Daoy (cell line): ENCODE measurements around the gene IZUMO4. TPM values are rescaled to one million over a fixed set of nuclear protein-coding genes. Genes with fewer than 3 reads are reported as not detected.

Experiments
- DNase-seq: peaks from one replicate; pipeline ENCODE4 v3.0.0-alpha.2; 2015; ENCODE audit warnings: low read depth
- total RNA-seq: library from RNA; depleted of rRNA; stranded (reverse); fragments of >200 nt; shearing (Covaris generic); gene quantifications from 2 replicates; pipeline ENCODE4 v1.2.3, GENCODE V29; 2014

The IZUMO4 gene
- total RNA-seq, 1 experiment from 2014 or later = not detected

DNA sequence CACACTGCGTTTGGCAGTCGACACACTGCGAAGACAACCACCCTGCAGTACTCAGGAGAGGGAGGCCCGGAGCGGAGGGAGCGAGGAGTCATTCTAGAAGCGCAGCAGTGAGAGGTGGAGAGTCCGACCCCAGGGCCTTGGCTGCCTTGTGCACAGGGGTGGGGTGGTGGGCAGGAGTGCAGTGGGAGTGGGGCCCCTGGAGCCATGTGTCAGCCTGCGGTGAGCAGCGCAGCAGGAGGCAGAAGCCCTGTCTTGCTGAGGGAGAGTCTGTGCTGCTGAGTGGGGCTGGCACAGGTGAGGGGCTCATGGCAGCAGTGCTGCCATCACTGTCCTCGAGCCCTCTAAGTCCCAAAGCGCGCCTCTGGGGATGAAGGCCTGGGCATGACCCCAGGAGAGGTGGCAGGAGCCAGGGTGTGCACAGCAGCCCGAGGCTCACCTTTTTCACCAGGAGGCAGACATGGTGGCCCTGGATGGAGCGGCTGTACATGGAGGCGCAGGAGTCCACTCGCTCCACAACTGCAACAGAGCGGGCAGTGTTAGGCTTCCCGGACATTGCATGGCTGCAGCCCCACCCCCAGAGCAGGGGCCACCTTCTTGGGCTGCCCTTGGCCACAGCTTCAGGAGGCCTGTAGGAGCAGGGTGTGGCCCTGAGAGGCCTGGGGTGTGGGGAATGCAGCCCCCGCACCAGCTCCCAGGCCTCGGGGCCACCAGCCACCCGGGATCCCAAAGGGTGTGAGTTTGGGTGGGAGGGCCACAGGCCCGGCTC is 11.7 kb downstream of the IZUMO4 start:
- DNase-seq = no peak

DNA sequence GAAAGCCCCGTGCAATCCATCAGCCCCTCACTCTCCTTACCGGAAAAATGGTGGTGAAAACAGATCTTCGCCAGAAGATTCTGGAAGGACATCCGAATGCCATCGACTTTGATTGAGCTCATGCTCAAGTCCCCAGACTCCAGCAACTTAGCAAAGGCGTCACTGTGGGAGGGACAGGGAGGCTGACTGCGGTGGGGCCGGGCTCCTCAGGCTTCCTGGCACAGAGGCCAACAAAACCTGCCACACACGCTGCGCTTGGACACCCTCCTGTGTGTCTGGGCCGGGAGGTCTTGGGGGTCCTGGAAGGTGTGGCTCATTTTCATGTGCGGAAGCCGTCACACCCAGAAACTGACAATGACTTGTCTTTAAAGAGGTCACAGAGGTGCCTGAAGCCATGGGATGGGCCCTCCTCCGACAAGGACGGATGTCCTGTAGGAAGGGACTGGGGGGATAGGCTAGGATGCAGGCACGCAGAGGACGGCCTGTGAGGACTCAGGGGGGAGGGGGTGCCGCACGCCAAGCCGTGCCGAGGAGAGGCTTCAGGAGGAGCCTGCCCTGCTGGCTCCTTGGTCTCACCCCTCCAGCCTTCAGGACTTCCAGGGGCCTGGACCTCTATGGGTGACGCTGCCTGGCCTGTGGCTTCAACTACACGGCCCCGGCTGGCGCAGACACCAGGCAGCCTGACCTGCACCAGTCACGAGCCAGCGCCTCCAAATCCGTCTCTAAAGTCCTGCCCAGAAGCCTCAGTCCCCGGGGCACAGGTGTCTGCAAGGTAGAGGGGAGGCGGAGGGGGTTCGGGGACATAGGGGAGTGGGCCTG is 12.5 kb downstream of the IZUMO4 start:
- no peak for DNase-seq

DNA sequence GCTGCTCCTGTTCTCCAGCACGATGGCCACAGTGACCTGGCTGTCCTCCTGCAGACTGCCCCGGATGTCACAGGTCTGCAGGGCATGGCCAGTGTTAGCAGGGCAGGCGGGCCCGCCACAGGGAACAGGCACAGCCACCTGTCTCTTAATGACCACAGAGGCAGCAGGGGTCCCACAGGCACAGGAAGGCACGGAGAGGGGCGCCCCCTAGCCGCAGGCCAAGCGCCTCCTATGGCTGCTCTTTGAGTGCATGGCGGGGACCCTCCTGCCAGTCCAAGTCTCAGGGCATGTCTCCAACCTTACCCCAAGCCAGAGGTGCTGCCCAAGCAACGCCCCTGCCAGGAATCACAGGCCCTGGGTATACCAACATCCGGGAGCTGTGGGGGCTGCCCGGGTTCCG is 14.1 kb downstream of the IZUMO4 start:
- DNase-seq = no peak

DNA sequence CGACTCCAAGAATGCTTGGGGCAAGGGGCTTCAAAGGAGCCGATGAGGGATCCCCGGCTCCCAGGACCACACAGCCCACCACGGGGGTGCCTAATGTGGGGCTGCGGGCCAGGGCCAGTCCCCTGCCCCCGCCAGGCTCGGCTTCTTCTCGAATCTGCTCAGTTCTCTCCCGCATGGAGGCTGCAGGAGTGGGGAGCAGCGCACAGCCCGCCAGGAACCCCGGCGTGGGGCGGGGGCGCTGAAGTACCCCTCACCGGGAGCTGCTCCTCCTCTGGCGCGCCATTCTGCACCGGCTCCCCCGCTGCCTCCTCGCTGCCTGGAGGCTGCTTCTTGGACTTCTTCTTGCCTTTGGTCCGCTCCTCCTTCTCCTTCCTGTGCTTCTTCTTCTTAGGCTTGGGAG is 14.7 kb downstream of the IZUMO4 start:
- no peak for DNase-seq

DNA sequence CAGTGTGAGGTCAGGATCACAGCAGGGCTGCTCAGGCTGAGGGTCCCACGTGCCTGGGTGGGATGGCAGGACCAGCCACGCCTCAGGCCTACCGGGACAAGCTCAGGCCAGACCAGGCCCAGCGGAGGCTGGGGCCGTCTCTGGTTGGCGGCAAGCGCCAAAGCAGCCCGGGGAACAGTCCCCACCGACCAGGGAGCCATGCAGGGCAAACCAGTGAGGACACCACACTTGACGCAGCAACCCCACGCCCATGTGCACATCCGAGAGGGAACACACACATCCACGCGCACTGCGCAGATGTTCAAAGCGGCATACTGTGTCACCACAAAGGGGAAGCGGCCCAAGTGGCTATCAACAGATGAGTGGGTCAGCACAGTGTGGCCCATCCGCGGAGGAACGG is 15.2 kb downstream of the IZUMO4 start:
- DNase-seq = no peak

DNA sequence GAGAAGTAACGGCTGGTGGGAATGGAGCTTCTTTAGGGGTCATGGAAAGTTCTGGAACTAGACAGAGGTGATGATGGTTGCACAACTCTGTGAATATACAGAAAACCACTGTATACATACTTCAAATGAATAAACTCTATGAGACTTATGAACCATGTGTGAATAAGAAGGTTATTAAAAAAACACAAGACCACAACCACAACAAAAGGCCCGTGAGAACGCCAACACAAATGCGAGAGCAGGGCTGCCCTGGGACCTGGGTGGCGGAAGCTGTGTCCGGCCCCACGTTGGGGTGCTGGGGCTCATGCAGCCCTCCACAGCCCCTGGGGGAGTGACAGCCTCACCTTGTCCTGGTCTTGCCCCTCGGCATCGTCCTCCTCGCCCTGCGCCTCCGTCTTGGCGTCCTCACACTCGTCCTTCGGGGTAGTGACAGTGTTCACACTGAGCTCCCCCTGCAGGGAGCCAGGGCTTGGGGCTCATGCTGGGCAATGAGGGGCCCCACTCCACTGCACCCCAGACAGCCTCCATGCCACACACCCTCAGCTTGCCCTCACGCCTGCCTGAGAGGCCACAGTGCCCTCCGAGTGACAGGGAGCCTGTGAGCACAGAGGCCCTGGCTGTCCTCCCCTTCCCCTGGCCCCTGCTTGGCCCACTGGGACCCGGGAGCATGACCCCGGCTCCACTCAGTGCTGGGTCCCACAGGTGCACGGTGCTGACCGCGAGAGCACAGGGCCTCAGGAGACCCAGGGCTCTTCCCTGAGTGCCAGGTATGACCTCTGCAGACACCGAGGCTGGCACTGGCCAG is 16.0 kb downstream of the IZUMO4 start:
- no peak for DNase-seq

DNA sequence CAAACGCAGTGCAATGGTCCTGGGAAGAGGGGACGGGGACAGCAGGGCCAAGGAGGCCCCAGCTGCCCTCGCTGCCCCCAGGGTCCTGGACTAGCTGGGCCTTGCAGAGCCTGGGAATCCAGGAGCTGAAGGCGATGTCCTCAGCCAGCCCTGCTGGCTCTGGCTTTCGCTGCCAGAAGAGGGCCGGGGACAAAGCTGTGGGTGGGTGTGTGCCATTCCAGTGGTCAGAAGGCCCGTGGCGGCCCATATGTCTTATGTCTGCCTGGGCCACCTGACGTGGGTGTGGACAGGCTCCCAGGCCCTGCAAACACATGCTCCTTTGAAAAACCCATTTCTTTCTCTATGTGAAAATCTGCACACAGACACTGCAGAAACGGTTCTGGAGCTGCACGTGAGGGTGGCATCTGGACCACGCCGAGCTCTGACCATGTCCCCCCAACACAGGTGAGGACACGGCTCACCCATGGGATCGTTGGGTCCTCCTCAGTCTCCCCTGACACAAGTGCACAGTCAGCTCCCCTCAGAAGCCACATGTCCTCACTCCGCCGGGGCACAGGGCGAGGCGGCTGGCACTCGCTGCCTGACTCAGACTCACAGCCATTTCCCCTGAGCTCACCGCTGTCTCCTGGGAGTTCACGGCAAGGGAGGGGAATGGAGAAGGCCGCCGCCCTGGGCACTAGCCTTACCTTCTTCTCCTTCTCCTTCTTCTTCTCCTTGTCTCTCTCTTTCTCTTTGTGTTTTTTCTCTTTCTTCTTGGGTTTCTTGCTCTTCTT is 16.9 kb downstream of the IZUMO4 start:
- peak; percentile 82 for DNase-seq

DNA sequence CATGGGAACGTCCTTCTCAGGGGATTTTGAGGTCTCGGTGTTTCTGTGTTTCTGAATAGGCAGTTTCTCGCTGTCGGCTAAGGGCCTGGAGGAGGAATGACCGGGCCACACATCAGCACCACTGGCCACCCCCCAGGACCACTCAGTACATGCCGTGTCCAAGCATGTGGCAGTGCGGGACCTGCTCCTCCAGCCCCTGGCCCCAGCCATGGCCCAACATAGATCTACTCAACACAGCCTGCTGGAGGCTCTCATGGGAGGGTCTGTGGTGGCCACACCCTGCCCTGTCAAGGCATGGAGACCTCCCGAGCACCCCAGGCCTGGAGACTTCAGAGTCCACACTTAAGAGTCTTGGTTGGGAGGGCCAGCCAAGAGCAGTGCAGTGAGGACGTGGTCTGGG is 17.5 kb downstream of the IZUMO4 start:
- no peak for DNase-seq

DNA sequence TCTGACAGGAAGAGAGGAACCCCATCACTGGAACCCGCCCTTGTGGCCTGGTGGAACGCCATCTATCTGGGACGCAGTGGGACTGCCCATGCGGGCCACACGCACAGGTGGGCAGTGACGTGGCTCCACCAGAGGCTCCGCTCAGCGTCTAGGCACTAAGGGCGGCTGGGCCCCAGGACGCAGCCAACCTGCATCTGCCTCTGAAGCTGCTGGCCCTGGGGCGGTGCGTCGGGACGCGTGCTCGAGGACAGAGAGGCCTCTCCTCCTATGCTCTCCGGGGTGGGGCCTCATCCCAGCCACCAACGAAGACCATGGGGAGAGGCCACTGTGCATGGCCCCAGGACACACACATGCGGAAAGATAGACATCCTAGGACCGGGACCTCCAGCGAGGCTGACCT is 18.1 kb downstream of the IZUMO4 start:
- DNase-seq = no peak

DNA sequence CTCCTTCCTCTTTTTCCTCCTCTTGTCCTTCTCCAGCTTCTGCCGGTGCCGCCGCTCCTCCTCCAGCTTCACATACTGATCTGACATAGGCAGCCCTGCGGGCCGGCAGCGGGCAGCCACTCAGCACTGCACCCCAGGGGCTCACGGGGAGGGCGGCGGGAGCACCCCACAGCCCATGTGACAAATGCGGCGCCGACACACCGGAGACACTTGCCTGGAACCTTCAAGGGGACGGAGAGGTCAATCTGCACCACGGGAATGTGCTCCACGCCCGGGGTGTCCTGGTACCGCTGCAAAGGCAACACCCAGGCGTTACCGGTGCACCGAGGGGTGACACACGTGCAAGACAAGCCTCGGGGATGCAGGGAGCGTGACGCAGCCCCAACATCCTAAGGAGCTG is 18.6 kb downstream of the IZUMO4 start:
- no peak for DNase-seq

DNA sequence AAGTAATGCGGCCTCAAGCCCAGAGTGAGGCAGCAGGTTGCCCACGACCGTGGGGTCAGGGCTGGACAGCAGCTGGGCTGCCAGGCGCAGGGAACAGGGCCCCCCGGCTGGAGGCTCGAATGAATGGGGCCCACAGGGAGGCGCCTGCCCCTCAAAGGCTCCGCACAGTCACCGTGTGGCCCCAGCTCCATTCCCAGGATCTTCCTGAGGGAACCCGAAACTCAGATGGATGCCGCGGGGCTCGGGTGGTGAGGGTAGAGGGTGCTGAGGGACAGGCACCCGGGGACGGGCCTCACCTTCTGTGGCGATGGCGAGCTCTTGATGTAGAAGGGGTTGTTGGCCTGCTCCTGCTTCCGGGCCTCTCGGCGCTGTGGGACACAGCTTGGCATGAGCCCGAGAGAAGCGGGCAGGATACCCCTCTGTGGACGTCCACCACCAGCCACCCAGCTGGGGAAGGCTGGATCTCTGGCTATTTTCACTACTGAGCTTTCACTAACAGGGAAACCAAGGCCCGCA is 19.3 kb downstream of the IZUMO4 start:
- DNase-seq = no peak

DNA sequence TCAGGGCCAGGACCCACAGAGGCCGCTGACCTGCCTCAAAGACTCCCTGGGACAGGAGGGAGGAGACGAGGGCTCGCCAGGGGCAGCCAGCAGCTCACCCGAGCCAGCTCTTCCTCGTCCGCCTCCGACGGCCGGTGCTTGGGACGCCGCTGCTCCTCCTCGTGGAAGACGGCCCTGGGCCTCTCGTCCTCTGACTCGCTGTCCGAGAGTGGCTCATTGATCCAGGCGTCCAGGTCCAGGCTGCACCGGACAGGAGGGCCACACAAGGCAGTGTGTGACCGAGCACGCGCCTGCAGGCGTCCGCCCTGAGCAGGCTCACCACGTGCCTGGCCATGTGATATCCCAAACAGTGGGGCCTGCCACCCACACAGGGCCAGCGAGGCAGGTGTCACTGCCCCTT is 19.8 kb downstream of the IZUMO4 start:
- DNase-seq = no peak

DNA sequence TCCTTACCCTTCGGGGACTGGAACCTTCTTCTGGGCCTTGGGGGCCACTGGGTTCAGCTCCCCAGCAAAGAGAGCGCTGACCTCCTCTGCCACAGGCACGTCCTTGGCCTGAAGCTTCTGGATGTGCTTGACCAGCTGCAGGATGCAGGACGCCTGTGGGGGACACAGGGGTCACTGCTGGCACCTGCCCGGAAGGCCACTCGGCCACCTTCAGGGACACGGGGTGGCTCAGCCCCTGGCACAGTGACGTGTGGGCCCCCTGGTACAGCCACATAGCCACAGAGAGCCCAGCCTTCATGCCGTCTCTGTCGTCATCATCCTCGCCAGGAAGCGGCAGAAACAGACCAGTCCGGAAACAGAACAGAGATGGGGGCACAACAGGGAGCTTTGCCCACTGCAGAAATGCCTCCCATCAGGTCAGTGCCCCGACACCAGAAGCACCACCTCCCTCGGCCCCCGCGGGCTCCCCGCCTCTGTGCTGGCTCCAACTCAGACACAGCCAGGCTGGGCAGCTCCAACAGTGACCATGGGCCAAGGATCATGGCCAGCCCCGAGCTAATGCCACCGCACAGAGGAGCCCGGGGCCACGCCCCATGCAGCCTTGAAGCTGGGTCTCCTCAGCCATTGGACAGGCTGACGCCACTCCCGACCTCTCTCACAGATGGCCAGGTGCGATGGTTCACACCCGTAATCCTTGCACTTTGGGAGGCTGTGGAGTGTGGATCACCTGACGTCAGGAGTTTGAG is 20.7 kb downstream of the IZUMO4 start:
- no peak for DNase-seq

DNA sequence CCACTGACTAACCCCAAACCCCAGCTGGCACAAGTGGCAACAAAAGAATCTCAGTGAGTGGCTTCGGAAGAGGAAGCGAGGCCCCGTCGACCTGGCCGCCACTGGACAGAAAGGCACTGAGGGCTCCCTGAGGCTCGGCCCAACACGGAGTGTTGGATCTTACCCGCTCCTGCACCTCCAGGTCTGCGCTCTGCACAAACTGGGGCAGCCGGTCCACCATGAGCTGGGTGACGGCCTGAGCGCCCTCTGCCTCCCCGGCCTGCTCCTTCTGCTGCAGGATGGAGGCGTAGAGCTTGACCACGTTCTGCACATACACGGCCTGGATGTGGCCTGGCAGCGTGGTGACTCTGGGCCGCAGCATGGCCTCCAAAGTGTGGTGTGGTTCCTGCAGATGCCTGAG is 21.7 kb downstream of the IZUMO4 start:
- DNase-seq = no peak

DNA sequence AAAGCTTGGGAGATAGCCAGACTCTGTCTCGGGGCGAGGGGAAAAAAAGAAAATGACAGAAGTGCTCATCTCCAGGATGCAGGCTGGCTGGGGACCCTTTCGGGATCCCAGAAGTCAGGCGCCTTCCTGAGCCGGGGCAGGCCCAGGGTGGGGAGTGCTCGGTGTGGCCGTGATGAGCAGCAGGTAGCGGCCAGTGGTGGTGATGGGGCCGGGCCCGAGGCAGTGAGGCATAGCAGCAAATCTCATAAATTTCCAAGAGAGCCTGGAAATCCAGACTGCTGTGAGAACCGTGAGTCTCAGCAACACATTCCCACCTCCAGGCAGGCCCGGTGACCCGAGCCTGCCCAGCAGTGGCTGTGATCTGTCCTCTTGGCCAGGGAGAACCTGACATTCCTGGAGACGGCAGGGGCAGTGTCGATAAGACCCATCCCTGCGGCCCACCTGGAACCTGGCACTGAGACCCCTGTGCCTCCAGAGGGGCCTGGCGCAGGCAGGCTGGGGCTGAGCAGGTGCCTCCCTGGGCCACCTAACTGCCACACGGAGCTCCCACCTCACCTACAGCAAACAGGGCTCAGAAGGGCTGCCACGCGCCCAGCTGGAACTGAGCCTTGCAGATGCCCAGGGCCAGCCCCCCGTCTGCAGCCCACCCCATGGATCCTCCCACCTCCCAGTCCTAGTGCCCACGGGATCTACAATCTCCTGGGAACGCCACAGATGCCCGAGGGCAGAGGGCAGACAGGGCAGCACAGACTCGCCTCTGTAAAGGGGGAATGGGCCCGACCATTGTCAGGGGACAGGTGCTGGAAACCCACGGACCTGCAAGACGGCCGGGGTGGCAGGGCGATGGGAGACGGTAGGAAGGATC is 23.4 kb downstream of the IZUMO4 start:
- no peak for DNase-seq

DNA sequence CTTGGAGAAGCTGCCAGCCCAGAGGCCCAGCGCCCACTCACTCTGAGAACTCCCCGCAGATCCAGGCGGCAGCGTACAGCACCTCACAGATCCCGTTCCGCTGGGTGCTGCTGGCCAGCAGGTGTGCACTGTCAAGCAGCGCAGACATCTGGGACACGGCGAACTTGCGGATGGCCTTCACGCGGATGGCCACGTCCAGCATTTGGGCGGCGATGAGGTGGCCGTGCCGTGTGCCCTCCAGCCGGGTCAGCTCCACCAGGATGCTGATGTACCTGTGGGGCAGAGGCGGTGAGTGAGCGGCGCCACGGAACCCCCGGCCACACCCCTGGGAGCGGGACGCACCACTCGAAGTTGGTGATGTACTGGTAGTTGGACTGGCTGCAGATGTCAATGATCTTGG is 24.1 kb downstream of the IZUMO4 start:
- no peak for DNase-seq

DNA sequence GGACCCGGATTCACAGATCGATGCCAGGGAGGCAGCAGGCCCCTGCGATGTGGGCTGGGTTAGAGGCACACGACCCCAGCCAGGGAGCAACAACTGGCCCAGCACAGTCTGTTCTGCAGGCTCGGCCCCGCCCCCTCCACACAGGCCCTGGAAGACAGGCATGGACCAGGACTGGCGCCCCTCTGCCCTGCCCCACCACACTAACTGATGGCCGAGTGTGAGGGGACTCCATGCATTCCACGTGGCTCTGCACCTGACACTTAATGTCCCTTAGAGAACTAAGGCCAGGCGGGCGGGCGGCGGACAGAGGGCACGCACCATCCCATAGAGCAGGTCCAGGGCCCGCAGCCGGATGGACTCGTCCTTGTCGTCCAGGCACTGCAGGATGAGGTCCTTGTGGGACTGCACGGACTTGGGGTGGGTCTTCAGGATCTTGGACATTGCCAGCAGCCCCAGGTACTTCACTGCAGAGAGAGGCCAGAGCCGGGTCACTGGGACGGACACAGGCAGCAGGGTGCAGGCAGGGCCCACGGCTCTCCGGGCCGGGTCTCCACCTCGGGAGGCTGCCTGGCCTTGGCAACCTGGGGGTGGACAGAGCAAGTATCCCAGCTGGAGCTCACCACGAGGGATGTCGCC is 24.8 kb downstream of the IZUMO4 start:
- DNase-seq = no peak

DNA sequence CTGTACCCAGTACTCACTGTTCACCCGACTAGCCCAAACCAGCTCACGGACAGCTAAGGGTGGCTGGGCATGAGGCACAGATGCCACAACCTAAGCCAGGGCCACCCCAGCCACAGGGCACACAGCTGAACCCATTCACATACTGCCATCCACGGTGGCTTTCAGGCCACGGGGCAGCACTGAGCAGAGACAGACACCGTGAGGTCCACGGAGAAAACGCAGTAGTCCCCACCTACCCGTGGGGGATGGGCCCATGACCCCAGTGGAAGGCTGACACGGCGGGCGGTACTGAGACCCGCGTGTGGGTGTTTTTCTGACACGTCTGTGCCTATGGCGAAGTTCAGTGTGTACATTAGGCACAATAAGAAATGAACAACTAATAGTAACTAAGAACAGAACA is 25.5 kb downstream of the IZUMO4 start:
- no peak for DNase-seq

DNA sequence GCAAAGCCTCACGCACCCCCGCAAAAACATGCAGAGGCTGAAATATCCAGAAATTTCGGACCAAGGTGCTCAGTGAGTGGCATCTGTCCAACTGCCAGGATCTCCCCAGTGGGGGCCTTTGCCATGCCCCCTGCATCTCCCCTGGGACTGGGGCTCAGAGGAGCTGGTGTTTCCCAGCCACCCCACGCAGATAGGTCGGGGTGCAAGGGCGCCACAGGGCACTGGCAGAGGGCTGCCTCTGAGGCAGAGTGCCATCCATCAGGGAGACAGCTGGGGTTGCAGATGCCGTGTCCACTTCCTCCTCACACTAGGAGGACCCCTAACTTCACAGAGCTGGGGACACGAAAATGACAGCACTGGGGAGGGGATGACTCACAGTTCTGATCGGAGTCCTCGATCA is 26.3 kb downstream of the IZUMO4 start:
- no peak for DNase-seq
